ENCODE measurements around the gene UBR4. TPM values are rescaled to one million over a fixed set of nuclear protein-coding genes. Genes with fewer than 3 reads are reported as not detected.
A peak's percentile ranks its signal among the peaks of the same experiment; 100 is the strongest.

The UBR4 gene
- total RNA-seq, 4 donors from 2014 or later, result 132 to 268 (median 170) TPM

GRCh38 chr1:19115082-19115808 lies 94.8 kb downstream of the UBR4 start:
- 81% methylated on average over 5 of the region's 6 CpGs for WGBS
- H3K27me3 ChIP-seq, result no peaks in the 10 kb centered on the region
- H3K4me3 ChIP-seq, result no peak overlapping the region
- TF ChIP-seq POLR2A (IDR thresholded peaks at IDR 0.05; ENCODE audit: low read depth), result no peak
- TF ChIP-seq POLR2AphosphoS5 (IDR thresholded peaks at IDR 0.05), result no peak
- TF ChIP-seq, protein P1, sequence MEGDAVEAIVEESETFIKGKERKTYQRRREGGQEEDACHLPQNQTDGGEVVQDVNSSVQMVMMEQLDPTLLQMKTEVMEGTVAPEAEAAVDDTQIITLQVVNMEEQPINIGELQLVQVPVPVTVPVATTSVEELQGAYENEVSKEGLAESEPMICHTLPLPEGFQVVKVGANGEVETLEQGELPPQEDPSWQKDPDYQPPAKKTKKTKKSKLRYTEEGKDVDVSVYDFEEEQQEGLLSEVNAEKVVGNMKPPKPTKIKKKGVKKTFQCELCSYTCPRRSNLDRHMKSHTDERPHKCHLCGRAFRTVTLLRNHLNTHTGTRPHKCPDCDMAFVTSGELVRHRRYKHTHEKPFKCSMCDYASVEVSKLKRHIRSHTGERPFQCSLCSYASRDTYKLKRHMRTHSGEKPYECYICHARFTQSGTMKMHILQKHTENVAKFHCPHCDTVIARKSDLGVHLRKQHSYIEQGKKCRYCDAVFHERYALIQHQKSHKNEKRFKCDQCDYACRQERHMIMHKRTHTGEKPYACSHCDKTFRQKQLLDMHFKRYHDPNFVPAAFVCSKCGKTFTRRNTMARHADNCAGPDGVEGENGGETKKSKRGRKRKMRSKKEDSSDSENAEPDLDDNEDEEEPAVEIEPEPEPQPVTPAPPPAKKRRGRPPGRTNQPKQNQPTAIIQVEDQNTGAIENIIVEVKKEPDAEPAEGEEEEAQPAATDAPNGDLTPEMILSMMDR (IDR thresholded peaks at IDR 0.05), result no peak
- TF ChIP-seq EP300 (IDR thresholded peaks at IDR 0.05), result no peak
- H3K4me1 ChIP-seq, result no peaks in the 10 kb centered on the region
- DNase-seq (ENCODE audit: extremely low spot score), result no peak
- intact Hi-C loops (cut with DNase I), result loop anchor here (10.0 kb wide), 1 partner anchor 60 kb away; no protein-coding TSS in a partner anchor
- H3K9me3 ChIP-seq, result no peaks in the 10 kb centered on the region
- peaks cover 98 to 100% (median 100%) of the 10 kb centered on the region in 4 donors for H3K36me3 ChIP-seq
- no peak overlapping the region for H3K27ac ChIP-seq (replicated peaks in 1 of 4)

- no peak overlapping the region for H3K4me3 ChIP-seq
- WGBS, result 88% methylated on average over 3 of the region's 4 CpGs
- intact Hi-C loops (cut with DNase I), result loop anchor here (10.0 kb wide), 1 partner anchor 61 kb away; no protein-coding TSS in a partner anchor
- TF ChIP-seq POLR2AphosphoS5 (IDR thresholded peaks at IDR 0.05), result no peak
- TF ChIP-seq, protein P1 (IDR thresholded peaks at IDR 0.05), result peak in 1 of 3 experiments; percentile 19
- TF ChIP-seq POLR2A (IDR thresholded peaks at IDR 0.05; ENCODE audit: low read depth), result no peak
- TF ChIP-seq EP300 (IDR thresholded peaks at IDR 0.05), result no peak
- no peaks in the 10 kb centered on the region for H3K4me1 ChIP-seq
- no peak for DNase-seq (ENCODE audit: extremely low spot score)
- peaks cover 98 to 100% (median 100%) of the 10 kb centered on the region in 4 donors for H3K36me3 ChIP-seq
- no peak overlapping the region for H3K27ac ChIP-seq (replicated peaks in 1 of 4)
- no peaks in the 10 kb centered on the region for H3K27me3 ChIP-seq
- H3K9me3 ChIP-seq, result no peaks in the 10 kb centered on the region
Observed at GRCh38 chr1:19113697-19114092, 96.4 kb downstream of the UBR4 start.

DNA sequence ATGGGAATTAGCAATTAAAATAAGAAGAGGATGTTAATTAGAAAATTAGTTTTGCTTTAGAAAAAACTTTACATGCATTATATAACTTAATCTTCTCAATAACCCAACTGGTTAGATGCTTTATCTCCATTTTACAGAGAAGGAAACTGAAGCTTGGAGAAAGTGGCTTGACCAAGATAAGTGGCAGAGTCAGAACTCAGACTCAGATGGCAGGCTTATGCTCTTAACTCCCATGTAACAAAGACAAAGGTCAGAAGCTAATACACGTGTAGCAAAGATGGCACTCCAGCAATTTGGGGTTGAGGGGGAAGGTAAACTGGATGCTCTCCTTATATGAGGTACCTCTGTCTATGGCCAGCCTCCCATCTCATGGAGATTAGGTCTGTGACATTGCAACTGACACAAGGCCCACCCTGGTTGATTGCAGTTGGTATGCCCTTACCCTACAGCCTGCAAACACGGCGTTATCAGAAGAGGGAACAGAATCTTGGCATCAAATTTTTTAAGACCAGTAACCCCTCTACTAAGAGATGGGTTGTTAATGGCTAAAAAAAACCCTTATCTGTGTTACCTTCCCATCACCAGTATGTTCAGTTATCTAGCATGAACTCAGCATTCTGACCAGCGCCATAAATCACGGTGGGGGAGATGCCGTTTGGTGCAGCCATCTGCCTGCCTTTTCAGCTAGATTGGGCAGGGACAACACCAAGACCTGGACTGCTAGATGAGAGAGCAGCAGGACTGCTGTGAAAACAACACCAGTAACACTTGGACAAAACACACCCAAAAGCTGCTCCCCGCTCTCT lies 97.0 kb downstream of the UBR4 start:
- WGBS, result 87% methylated on average over 7 of the region's 7 CpGs
- DNase-seq (ENCODE audit: extremely low spot score), result no peak
- no peaks in the 10 kb centered on the region for H3K4me1 ChIP-seq
- H3K27me3 ChIP-seq, result no peaks in the 10 kb centered on the region
- no peak overlapping the region for H3K4me3 ChIP-seq
- peaks cover 99 to 100% (median 100%) of the 10 kb centered on the region in 4 donors for H3K36me3 ChIP-seq
- no peak overlapping the region for H3K27ac ChIP-seq (replicated peaks in 1 of 4)
- TF ChIP-seq, protein P1 (IDR thresholded peaks at IDR 0.05), result no peak
- TF ChIP-seq EP300 (IDR thresholded peaks at IDR 0.05), result no peak
- TF ChIP-seq POLR2A (IDR thresholded peaks at IDR 0.05; ENCODE audit: low read depth), result no peak
- no peak for TF ChIP-seq POLR2AphosphoS5 (IDR thresholded peaks at IDR 0.05)
- intact Hi-C loops (cut with DNase I), result loop anchor here (10.0 kb wide), 1 partner anchor 62 kb away; no protein-coding TSS in a partner anchor
- no peaks in the 10 kb centered on the region for H3K9me3 ChIP-seq

- H3K4me3 ChIP-seq, result no peak overlapping the region
- no peaks in the 10 kb centered on the region for H3K27me3 ChIP-seq
- no peaks in the 10 kb centered on the region for H3K9me3 ChIP-seq
- H3K36me3 ChIP-seq, result peaks cover 98 to 100% (median 99%) of the 10 kb centered on the region in 4 donors
- H3K27ac ChIP-seq (replicated peaks in 1 of 4), result no peak overlapping the region
- intact Hi-C loops (cut with DNase I), result loop anchor here (10.0 kb wide), 1 partner anchor 64 kb away; no protein-coding TSS in a partner anchor
- no peak for DNase-seq (ENCODE audit: extremely low spot score)
- no peaks in the 10 kb centered on the region for H3K4me1 ChIP-seq
- 98% methylated on average over 8 of the region's 11 CpGs for WGBS
- TF ChIP-seq POLR2A (IDR thresholded peaks at IDR 0.05; ENCODE audit: low read depth) (no peak), POLR2AphosphoS5 (IDR thresholded peaks at IDR 0.05) (no peak), EP300 (IDR thresholded peaks at IDR 0.05) (no peak)
- TF ChIP-seq, protein P1 (IDR thresholded peaks at IDR 0.05), result no peak
Observed at GRCh38 chr1:19110257-19110927, 99.7 kb downstream of the UBR4 start.

All from esophagus muscularis mucosa (tissue), 4 donors.